Measurements from ENCODE around the gene SOHLH1.

SOHLH1 gene

GRCh38 chr9:135728436-135729110 is 29.3 kb upstream of the SOHLH1 start:
- Histone ChIP-seq H3K9ac (ENCODE audit: insufficient read length, low read depth) (no peak overlapping the region), H3K4me3 (ENCODE audit: insufficient read length, low read depth) (no peak overlapping the region), H3K27me3 (ENCODE audit: insufficient read depth, insufficient read length) (peaks cover 4% of the 10 kb centered on the region), H3K36me3 (ENCODE audit: insufficient read depth, insufficient read length, low read length) (no peaks in the 10 kb centered on the region), H3K4me1 (ENCODE audit: insufficient read depth, insufficient read length) (peaks cover 9% of the 10 kb centered on the region), H3K9me3 (ENCODE audit: insufficient read depth, low read length) (peaks cover 18% of the 10 kb centered on the region; the same call in 1 of the 2 replicates)
- TF ChIP-seq ZNF274 (IDR thresholded peaks at IDR 0.05; ENCODE audit: low read depth, low read length), result no peak
- no peak for TF ChIP-seq YY1 (IDR thresholded peaks at IDR 0.05; ENCODE audit: insufficient read depth, insufficient read length)
- no peak for TF ChIP-seq SUZ12 (IDR thresholded peaks at IDR 0.05; ENCODE audit: extremely low read depth, insufficient read depth, insufficient read length)
- no peak for DNase-seq (ENCODE audit: low read depth, low spot score)

DNA sequence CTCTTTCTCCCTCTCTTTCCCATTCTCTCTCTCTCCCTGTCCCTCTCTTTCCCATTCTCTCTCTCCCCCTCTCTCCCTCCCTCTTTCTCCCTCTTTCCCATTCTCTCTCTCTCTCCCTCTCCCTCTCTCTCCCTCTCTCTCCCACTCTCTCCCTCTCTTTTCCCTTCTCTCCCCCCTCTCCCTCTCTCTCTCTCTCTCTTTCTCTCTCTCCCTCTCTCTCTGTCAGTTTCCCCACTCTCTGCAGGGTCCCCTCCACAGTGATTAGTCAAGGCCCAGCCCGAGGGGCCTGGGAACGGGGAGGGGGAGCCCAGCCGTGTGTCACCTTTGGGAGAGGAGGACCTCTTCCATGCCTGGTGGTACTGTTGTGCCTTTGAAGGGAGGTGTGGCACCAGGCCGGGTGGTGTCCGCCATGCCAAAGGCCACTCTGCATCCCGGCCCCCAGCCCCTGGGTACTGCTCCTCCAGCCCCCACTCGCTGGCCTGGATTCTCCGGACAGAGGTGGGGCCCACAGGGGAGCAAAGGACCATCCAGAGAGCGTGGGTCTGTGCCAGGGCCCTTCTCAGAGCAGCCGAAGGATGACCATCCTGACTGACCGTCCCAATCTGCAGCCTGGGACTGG is 28.1 kb upstream of the SOHLH1 start:
- Histone ChIP-seq H3K9ac (ENCODE audit: insufficient read length, low read depth) (no peak overlapping the region), H3K9me3 (ENCODE audit: insufficient read depth, low read length) (peaks cover 13% of the 10 kb centered on the region; the same call in 1 of the 2 replicates), H3K27me3 (ENCODE audit: insufficient read depth, insufficient read length) (peaks cover 4% of the 10 kb centered on the region), H3K4me3 (ENCODE audit: insufficient read length, low read depth) (no peak overlapping the region), H3K4me1 (ENCODE audit: insufficient read depth, insufficient read length) (peaks cover 12% of the 10 kb centered on the region), H3K36me3 (ENCODE audit: insufficient read depth, insufficient read length, low read length) (no peaks in the 10 kb centered on the region)
- no peak for TF ChIP-seq YY1 (IDR thresholded peaks at IDR 0.05; ENCODE audit: insufficient read depth, insufficient read length)
- no peak for TF ChIP-seq ZNF274 (IDR thresholded peaks at IDR 0.05; ENCODE audit: low read depth, low read length)
- no peak for TF ChIP-seq SUZ12 (IDR thresholded peaks at IDR 0.05; ENCODE audit: extremely low read depth, insufficient read depth, insufficient read length)
- DNase-seq (ENCODE audit: low read depth, low spot score), result no peak

GRCh38 chr9:135726138-135726853 is 27.0 kb upstream of the SOHLH1 start:
- Histone ChIP-seq H3K9ac (ENCODE audit: insufficient read length, low read depth) (no peak overlapping the region), H3K27me3 (ENCODE audit: insufficient read depth, insufficient read length) (peaks cover 4% of the 10 kb centered on the region), H3K36me3 (ENCODE audit: insufficient read depth, insufficient read length, low read length) (no peaks in the 10 kb centered on the region), H3K4me1 (ENCODE audit: insufficient read depth, insufficient read length) (peaks cover 12% of the 10 kb centered on the region), H3K9me3 (ENCODE audit: insufficient read depth, low read length) (peaks cover 5% of the 10 kb centered on the region; the same call in 1 of the 2 replicates), H3K4me3 (ENCODE audit: insufficient read length, low read depth) (no peak overlapping the region)
- no peak for TF ChIP-seq ZNF274 (IDR thresholded peaks at IDR 0.05; ENCODE audit: low read depth, low read length)
- TF ChIP-seq YY1 (IDR thresholded peaks at IDR 0.05; ENCODE audit: insufficient read depth, insufficient read length), result no peak
- no peak for TF ChIP-seq SUZ12 (IDR thresholded peaks at IDR 0.05; ENCODE audit: extremely low read depth, insufficient read depth, insufficient read length)
- no peak for DNase-seq (ENCODE audit: low read depth, low spot score)

GRCh38 chr9:135724186-135724787 is 25.0 kb upstream of the SOHLH1 start:
- Histone ChIP-seq H3K4me1 (ENCODE audit: insufficient read depth, insufficient read length) (peaks cover 24% of the 10 kb centered on the region), H3K9me3 (ENCODE audit: insufficient read depth, low read length) (no peaks in the 10 kb centered on the region), H3K36me3 (ENCODE audit: insufficient read depth, insufficient read length, low read length) (no peaks in the 10 kb centered on the region), H3K27me3 (ENCODE audit: insufficient read depth, insufficient read length) (peaks cover 4% of the 10 kb centered on the region), H3K9ac (ENCODE audit: insufficient read length, low read depth) (no peak overlapping the region), H3K4me3 (ENCODE audit: insufficient read length, low read depth) (no peak overlapping the region)
- TF ChIP-seq ZNF274 (IDR thresholded peaks at IDR 0.05; ENCODE audit: low read depth, low read length) (no peak), SUZ12 (IDR thresholded peaks at IDR 0.05; ENCODE audit: extremely low read depth, insufficient read depth, insufficient read length) (no peak)
- no peak for DNase-seq (ENCODE audit: low read depth, low spot score)

DNA sequence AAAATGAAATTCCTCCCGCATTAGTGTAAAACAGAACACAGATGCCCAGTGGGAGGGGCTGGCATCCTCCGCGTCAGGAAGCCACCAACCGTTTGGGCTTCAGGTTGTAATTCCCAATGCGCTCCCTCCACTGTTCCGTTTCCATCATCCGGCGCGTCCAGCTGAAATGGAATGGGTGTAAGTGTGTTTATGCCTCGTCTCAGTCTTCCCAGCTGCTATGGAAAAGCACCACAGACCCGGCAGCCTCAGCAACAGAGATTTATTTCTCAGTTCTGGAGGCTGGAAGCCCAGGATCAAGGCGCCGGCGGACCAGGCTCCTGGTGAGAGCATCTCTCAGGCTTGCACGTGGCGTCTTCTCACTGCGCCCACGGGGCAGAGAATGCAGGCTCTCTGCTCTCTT is 23.1 kb upstream of the SOHLH1 start:
- H3K4me1 ChIP-seq (ENCODE audit: insufficient read depth, insufficient read length), result peaks cover 24% of the 10 kb centered on the region
- no peak overlapping the region for H3K9ac ChIP-seq (ENCODE audit: insufficient read length, low read depth)
- H3K4me3 ChIP-seq (ENCODE audit: insufficient read length, low read depth), result no peak overlapping the region
- H3K9me3 ChIP-seq (ENCODE audit: insufficient read depth, low read length), result no peaks in the 10 kb centered on the region
- peaks cover 4% of the 10 kb centered on the region for H3K27me3 ChIP-seq (ENCODE audit: insufficient read depth, insufficient read length)
- no peak for DNase-seq (ENCODE audit: low read depth, low spot score)
- TF ChIP-seq YY1 (IDR thresholded peaks at IDR 0.05; ENCODE audit: insufficient read depth, insufficient read length) (no peak), ZNF274 (IDR thresholded peaks at IDR 0.05; ENCODE audit: low read depth, low read length) (no peak), SUZ12 (IDR thresholded peaks at IDR 0.05; ENCODE audit: extremely low read depth, insufficient read depth, insufficient read length) (no peak)
- no peaks in the 10 kb centered on the region for H3K36me3 ChIP-seq (ENCODE audit: insufficient read depth, insufficient read length, low read length)

GRCh38 chr9:135719472-135719871 is 20.2 kb upstream of the SOHLH1 start:
- Histone ChIP-seq H3K27me3 (ENCODE audit: insufficient read depth, insufficient read length) (peaks cover 27% of the 10 kb centered on the region), H3K4me1 (ENCODE audit: insufficient read depth, insufficient read length) (peaks cover 26% of the 10 kb centered on the region), H3K36me3 (ENCODE audit: insufficient read depth, insufficient read length, low read length) (no peaks in the 10 kb centered on the region), H3K9me3 (ENCODE audit: insufficient read depth, low read length) (no peaks in the 10 kb centered on the region), H3K4me3 (ENCODE audit: insufficient read length, low read depth) (no peak overlapping the region), H3K9ac (ENCODE audit: insufficient read length, low read depth) (no peak overlapping the region)
- TF ChIP-seq ZNF274 (IDR thresholded peaks at IDR 0.05; ENCODE audit: low read depth, low read length), result no peak
- no peak for TF ChIP-seq SUZ12 (IDR thresholded peaks at IDR 0.05; ENCODE audit: extremely low read depth, insufficient read depth, insufficient read length)
- TF ChIP-seq YY1 (IDR thresholded peaks at IDR 0.05; ENCODE audit: insufficient read depth, insufficient read length), result no peak
- DNase-seq (ENCODE audit: low read depth, low spot score), result no peak

- no peak for DNase-seq (ENCODE audit: low read depth, low spot score)
- Histone ChIP-seq H3K9ac (ENCODE audit: insufficient read length, low read depth) (no peak overlapping the region), H3K4me1 (ENCODE audit: insufficient read depth, insufficient read length) (peaks cover 20% of the 10 kb centered on the region), H3K4me3 (ENCODE audit: insufficient read length, low read depth) (no peak overlapping the region), H3K36me3 (ENCODE audit: insufficient read depth, insufficient read length, low read length) (no peaks in the 10 kb centered on the region), H3K27me3 (ENCODE audit: insufficient read depth, insufficient read length) (peaks cover 33% of the 10 kb centered on the region), H3K9me3 (ENCODE audit: insufficient read depth, low read length) (no peaks in the 10 kb centered on the region)
- TF ChIP-seq YY1 (IDR thresholded peaks at IDR 0.05; ENCODE audit: insufficient read depth, insufficient read length), result no peak
- TF ChIP-seq SUZ12 (IDR thresholded peaks at IDR 0.05; ENCODE audit: extremely low read depth, insufficient read depth, insufficient read length), result no peak
- TF ChIP-seq ZNF274 (IDR thresholded peaks at IDR 0.05; ENCODE audit: low read depth, low read length), result no peak
These were observed 19.3 kb upstream of the SOHLH1 start for GRCh38 chr9:135718616-135719015.

All from NT2/D1 (cell line).